DMS79 treated with DMSO at 0.1 percent for 48 hours (cell line): ENCODE data around the gene HAAO.
"Not testable (repeated sequence)": the region's sequence is repeated elsewhere in the genome, so short reads cannot be mapped to it uniquely, and the experiment has no call there.

Experiments used
- DNase-seq: peaks from one replicate; lab custom pipeline; 2025; lab: John Stamatoyannopoulos, UW

HAAO gene

DNA sequence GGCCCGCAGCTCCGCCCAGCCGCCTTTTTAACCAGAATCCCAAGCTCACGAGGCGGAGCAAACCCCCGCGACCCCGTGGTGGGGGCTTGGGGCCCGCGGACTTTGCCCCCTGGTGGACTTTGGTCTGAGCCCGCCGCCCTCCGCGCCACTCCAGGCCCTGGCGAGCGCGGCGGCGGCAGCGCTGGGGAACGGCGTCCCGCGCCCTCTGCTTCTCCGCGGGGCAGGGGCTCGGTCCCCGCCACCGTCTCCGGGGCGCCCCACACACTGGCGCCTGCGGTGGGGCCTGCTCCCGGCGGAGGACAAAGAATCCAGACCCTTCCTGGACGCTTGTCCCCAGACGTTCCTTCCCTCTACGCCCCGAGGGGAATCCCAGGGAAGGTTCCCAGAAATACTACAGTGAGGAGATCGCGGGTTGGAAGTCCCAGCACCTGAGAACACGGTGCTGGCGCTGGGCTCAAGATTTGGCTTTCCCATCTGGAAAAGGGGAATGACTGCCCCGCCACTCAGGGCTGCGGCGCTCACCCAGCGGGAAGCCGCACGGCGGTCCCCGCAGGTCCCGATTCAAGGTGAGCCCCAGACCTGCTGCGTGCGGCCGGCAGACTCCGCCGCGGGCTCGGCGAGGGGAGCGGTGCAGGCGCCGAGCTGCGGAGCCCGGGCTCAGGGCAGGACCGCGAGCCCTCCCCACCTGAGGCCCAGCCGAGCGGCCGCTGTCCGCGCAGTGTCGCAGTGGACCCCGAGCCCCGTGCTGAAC is at the start of gene HAAO:
Gene HAAO (minus strand): TSS at position 1 of the 751 bp plus-strand sequence. CDS start 47 bp downstream, outside the sequence.
- no peak for DNase-seq

- DNase-seq = no peak
Measured at GRCh38 chr2:42841344-42841743, 49.0 kb upstream of the HAAO start.

GRCh38 chr2:42840760-42841159 is 48.4 kb upstream of the HAAO start:
- DNase-seq = no peak

GRCh38 chr2:42839809-42840501 is 47.6 kb upstream of the HAAO start:
- no peak for DNase-seq

- DNase-seq = no peak
Measured at GRCh38 chr2:42838133-42838532, 45.8 kb upstream of the HAAO start.

DNA sequence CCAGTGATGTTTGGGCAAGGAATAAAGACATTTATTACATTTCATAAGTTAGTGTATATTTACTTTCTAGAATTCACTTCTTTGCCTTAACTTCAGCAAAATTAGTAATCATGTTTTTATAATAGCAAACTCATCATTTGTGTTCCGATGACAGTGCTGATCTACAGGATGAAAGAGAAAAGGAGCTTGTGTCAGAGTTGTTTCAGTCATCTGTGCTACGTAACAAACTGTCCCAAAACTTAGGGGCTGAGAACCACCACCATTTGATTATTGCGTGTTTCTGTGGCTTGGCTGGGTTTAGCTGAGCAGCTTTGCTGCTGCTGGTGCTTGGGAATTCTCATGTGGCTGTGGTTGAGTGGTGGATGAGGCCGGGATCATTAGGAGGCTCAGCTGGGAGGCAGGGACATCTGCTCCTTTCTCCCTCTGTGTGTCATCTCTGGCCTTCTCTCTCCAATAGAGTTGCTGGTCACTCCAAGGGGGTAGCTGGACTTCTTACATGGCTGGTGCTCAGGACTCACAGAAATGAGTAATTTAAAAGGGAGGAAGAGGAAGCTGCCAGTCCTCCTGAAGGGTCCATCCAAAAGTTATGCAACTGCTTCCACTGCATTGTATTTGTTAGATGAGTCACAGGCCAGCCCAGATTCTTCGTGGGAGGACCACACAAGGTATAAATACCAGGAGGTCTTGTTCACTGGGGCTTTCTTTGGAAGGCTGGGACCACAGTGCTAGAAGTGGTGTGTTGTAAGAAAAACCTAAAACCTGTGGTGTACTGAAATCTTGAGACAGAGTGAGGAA is 43.4 kb upstream of the HAAO start:
- no peak for DNase-seq

- no peak for DNase-seq
Measured at GRCh38 chr2:42834161-42834560, 41.8 kb upstream of the HAAO start.

DNA sequence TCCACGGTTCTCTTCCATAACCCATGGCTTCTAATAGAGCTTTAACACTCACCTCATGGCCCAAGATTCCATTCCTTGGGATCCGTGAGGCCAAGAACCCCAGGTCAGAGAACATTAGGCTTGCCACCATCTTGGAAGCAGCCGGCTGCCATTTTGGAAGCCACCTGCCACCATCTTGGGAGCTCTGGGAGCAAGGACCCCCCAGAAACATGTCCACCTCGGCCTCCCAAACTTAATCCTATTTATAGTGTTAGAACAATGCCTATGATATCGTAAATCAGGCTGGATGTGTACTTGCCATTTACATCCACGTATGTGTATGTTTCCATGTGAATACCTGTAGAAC is 39.9 kb upstream of the HAAO start:
- no peak for DNase-seq

- not testable (repeated sequence) for DNase-seq
Measured at GRCh38 chr2:42831575-42832288, 39.3 kb upstream of the HAAO start.

DNA sequence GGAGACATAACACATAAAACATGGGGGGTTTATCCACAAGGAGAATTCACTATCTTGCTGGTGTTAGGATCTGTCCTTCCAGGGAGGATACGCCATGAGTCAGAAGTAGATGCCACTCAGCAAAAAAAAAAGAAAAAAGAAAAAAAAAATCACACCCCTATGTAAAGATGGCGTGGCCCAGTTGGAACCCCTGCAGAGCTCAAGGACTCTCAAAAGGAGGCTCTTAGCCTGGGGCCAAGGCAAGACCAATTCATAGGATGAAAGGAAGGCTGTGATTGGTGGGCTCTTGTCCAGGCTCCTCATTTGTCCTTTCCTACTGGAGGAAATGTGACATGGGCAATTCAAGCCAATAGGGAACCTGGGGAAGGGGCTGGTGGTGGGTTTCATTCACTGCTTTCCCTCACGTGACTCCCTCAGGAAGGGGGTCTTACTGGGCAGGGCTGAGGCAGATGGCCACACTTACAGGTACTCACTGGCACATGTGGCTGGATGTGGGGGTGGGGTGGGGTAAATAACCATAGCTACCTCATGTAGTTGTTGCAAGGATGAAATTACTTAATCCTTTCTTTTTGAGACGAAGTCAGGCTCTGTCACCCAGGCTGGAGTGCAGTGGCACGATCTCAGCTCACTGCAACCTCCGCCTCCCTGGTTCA is 38.7 kb upstream of the HAAO start:
- peak; percentile 37 for DNase-seq

- DNase-seq = no peak
Measured at GRCh38 chr2:42829671-42830440, 37.5 kb upstream of the HAAO start.

DNA sequence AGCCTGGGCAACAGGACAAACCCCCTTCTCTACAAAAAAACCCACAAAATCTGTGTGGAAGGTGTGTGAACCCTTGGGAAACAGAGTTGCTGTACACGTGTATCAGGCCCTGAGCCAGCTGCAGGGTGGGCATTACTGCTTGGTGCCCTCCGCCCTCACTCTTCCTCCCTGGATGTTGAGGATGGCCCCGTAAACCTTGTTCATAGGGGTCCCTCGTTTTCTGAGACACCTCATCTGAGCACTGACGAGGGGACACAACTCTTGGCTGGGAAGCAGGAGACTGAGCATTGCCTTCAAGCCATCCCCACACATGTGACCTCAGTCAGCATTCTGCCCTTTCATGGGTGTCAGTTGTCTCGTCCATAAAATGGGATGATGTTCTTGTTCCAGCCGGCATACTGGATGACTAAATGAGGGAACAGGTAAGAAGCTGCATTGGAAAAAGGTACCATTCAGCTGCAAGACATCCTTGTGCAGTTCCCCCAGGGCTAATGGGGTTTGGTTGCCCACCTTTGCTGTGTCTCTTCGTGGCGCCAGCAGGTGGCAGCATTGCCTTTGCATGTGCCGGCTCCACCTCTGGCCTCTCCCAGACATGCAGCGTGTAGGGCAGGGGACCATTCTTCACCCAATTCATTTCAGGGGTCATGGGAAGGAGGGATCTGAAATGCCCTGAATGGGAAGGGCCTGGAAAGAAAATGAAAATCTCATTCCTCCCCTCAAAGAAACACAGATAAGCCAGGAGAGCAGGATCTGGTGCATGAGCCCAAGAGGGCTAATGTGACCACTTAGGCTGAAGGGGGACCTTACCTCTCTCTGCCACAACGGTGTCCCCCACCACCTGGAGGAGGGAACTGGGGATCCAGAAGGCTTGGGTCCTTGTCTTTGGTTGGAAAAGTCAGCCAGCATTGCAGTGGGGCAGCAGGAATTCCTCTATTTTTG is 36.4 kb upstream of the HAAO start:
- DNase-seq = peak; percentile 34

DNA sequence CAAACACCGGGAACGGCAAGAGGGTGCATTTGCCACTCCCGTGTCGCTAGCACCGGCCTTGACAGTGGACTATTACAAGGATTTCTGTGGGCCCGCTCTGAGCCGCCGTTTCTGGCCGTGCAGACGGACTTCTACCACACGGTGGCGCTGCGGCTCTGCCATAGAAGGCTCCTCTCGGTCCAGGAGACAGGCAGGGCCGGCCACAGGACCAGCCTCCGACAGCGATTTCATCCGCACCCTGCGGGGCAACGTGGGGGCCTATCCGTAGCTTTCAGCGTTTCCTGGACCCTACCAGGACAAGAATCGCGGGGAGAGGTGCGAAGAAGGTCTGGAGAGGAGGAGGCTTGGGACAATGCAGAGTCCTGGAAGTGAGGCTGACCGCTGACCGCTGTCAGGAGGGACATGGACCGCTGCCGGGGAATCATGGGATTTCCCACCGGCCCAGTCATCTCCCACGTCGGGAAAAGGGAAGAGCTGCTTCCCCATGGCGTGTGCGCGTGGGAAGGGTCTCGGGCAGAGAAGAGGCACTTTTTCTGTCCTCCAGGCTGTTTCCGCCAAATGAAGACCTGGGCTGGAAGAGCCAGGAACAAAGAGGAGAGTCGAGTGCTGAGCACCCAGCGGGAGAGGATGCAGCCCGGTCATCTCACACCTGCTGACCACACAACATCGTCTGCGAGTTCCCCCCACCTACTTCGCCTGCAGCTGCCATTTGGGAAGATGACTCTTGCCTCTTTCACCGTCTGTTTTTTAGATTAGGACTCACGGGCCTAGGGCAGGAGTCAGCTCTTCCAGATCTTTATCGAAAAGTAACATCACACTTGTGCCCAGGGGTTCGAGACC is 35.5 kb upstream of the HAAO start:
- DNase-seq = peak; percentile 72

GRCh38 chr2:42826231-42826630 is 33.8 kb upstream of the HAAO start:
- no peak for DNase-seq

- no peak for DNase-seq
Measured at GRCh38 chr2:42824454-42824807, 32.0 kb upstream of the HAAO start.

DNA sequence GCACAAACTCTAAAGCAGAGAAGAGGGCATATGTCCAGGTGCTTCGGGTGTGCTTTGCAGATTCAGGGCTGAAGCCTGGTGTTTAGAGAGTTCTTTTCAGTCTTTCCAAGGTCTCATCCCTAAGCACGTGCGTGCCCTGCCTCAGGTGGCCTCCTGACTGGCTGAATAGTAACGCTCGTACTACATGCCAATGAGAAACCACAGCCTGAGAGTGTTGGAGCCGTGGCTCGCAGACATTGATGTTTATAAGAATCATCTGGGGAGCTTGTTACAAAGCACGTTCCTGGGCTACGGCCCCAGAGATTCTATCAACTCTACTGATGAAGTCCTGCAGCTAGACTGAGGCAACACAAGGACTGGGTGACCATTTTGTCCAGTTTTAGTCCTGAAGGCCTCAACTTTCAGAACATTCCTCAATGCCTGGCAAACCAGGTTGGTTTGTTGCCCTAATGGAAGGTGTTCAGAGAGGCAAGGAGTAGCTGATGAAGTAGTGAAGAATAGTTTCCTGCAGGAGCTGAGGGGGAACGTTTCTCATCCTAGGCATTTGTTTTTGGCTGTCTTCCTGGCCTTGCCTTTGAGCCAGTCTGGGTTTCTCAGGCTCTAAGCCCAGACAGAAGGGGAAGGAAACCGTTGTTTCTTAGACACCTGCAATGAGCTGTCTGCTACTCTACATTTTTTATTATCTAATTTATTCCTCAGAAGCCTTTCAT is 31.5 kb upstream of the HAAO start:
- no peak for DNase-seq

- DNase-seq = no peak
Measured at GRCh38 chr2:42819160-42819559, 26.8 kb upstream of the HAAO start.

DNA sequence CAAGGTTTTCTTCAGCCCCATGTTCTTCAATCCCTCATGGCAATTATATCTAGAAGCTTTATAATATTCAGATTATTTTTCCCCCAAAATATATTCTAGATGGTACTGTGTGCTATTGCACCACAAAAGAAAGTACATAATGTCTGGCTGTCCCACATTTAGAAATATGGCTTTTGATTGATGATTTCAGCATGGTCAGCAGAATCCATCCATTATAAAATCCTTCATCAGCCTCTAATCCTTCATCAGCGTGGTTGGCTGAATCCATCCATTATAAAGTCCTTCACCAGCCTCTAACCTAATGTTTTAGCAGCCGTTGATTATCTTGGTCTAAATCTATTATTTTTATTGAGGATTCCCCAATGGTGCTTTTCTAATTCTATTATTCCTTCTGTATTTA is 23.3 kb upstream of the HAAO start:
- no peak for DNase-seq
